HCT116 (cell line): ENCODE data around the gene RASGRP2.

Experiments
- ATF3 ChIP-seq: IDR thresholded peaks from 2 replicates; pipeline ENCODE4 v1.6.1; 2012
- CBX3 ChIP-seq: IDR thresholded peaks from 2 replicates; pipeline ENCODE4 v1.6.1; 2012; ENCODE audit warnings: low read depth
- CTCF ChIP-seq, 3 experiments: fragments of 200-600 bp in 1 of 3; sonication (generic) in 1 of 3; IDR thresholded peaks in 2 of 3; conservative IDR thresholded peaks in 1 of 3; 2 replicates each; pipeline ENCODE4 v1.5.1; 2012 to 2017; ENCODE audit warnings: low read depth in 2 of 3, low read length in 2 of 3, antibody characterized with exemption in 1 of 3, borderline replicate concordance in 1 of 3, control low read depth in 1 of 3, mild to moderate bottlenecking in 1 of 3, mixed read lengths in 1 of 3, mixed run types in 1 of 3, moderate library complexity in 1 of 3; ENCODE audit not compliant: insufficient read depth in 1 of 3
- EGR1 ChIP-seq: IDR thresholded peaks from 2 replicates; pipeline ENCODE4 v1.6.1; 2012; ENCODE audit warnings: low read depth
- EZH2 ChIP-seq: fragments of 200-600 bp; sonication (generic); IDR thresholded peaks from 2 replicates; pipeline ENCODE4 v1.6.1; 2017; ENCODE audit warnings: antibody characterized with exemption, mixed run types
- EZH2phosphoT487 ChIP-seq: fragments of 200-600 bp; IDR thresholded peaks from 2 replicates; pipeline ENCODE4 v1.6.1; 2018; ENCODE audit warnings: antibody characterized with exemption, borderline replicate concordance
- MAX ChIP-seq: IDR thresholded peaks from 2 replicates; pipeline ENCODE4 v1.6.1; 2012
- POLR2AphosphoS5 ChIP-seq: IDR thresholded peaks from 2 replicates; pipeline ENCODE4 v1.6.1; 2011; ENCODE audit warnings: mild to moderate bottlenecking, low read depth, low read length, moderate library complexity
- SP1 ChIP-seq: IDR thresholded peaks from 2 replicates; pipeline ENCODE4 v1.6.1; 2012; ENCODE audit warnings: low read depth
- YY1 ChIP-seq: IDR thresholded peaks from 2 replicates; pipeline ENCODE4 v1.6.1; 2011; ENCODE audit warnings: low read length, low read depth, moderate library complexity, mild to moderate bottlenecking; ENCODE audit not compliant: insufficient replicate concordance; ENCODE audit errors: extremely low read depth
- ZNF274 ChIP-seq: fragments of 200-500 bp; sonication (Bioruptor generic); IDR thresholded peaks from 2 replicates; pipeline ENCODE4 v1.6.1; 2014; ENCODE audit warnings: mild to moderate bottlenecking, low read depth, low read length, inconsistent platforms

- TF ChIP-seq CBX3: no peak
- no peak for TF ChIP-seq CTCF (IDR thresholded peaks at IDR 0.05 in 2 of 3, conservative IDR thresholded peaks at IDR 0.05 in 1 of 3; ENCODE audit: borderline replicate concordance in 1 of 3, insufficient read depth in 1 of 3, low read depth in 2 of 3, low read length in 2 of 3)
- TF ChIP-seq MAX: no peak
- TF ChIP-seq SP1: no peak
- TF ChIP-seq EGR1: no peak
- TF ChIP-seq EZH2phosphoT487: no peak
- no peak for TF ChIP-seq ZNF274
- no peak for TF ChIP-seq YY1
- no peak for TF ChIP-seq ATF3
- TF ChIP-seq EZH2: no peak
- no peak for TF ChIP-seq POLR2AphosphoS5
Measured at GRCh38 chr11:64687204-64687603, 56.7 kb downstream of the RASGRP2 start.
